IMR-90 (cell line): ENCODE measurements around the gene IL16. TPM values are rescaled to one million over a fixed set of nuclear protein-coding genes. Genes with fewer than 3 reads are reported as not detected.

Experiments used
- ATAC-seq: fragments of 200-7000 bp; cut with Tn5 transposase; 2 replicates; pipeline ENCODE4 v1.9.1; 2020; ENCODE audit warnings: low read depth, mild to moderate bottlenecking, moderate library complexity
- BruUV-seq: library from RNA; stranded (reverse); fragments of 400-500 nt; replicated peaks from 2 replicates; lab custom pipeline; 2021; lab: Mats Ljungman, UMichigan
- CTCF ChIA-PET: fragments of 300-600 bp; formaldehyde crosslinking; extraction: SDS; loops from one replicate; lab custom pipeline; 2021; ENCODE audit warnings: antibody characterized with exemption; lab: Yijun Ruan, JAX
- POLR2A ChIA-PET: fragments of 300-600 bp; sonication (Branson Sonifier 250); formaldehyde crosslinking; loops from one replicate; lab custom pipeline; 2022; ENCODE audit warnings: antibody characterized with exemption; ENCODE audit not compliant: unreplicated experiment; lab: Charles Lee
- DNase-seq: peaks from one replicate; pipeline ENCODE4 v3.0.0; 2013
- H2AFZ ChIP-seq: replicated peaks from 2 replicates; pipeline ENCODE3; 2013; ENCODE audit warnings: low read length, mild to moderate bottlenecking; ENCODE audit not compliant: poor library complexity
- H2AK5ac ChIP-seq: 2 replicates; pipeline ENCODE4 v1.6.1; 2013; ENCODE audit warnings: low read depth, low read length, inconsistent platforms
- H2AK9ac ChIP-seq: replicated peaks from 2 replicates; pipeline ENCODE3; 2013; ENCODE audit warnings: mild to moderate bottlenecking, low read depth, low read length, moderate library complexity; ENCODE audit not compliant: poor library complexity
- H2BK120ac ChIP-seq: 2 replicates; pipeline ENCODE4 v1.6.1; 2013; ENCODE audit warnings: low read depth, low read length, inconsistent platforms
- H2BK15ac ChIP-seq: 3 replicates; pipeline ENCODE4 v1.6.1; 2013; ENCODE audit warnings: low read depth, low read length, inconsistent platforms
- H2BK20ac ChIP-seq: 2 replicates; pipeline ENCODE4 v1.6.1; 2013; ENCODE audit warnings: low read depth, mild to moderate bottlenecking, inconsistent platforms, low read length, moderate library complexity
- H2BK5ac ChIP-seq: 2 replicates; pipeline ENCODE4 v1.6.1; 2013; ENCODE audit warnings: mild to moderate bottlenecking, low read depth, low read length, inconsistent platforms; ENCODE audit not compliant: poor library complexity, severe bottlenecking
- H3K14ac ChIP-seq: replicated peaks from 2 replicates; pipeline ENCODE4 v1.6.1; 2013; ENCODE audit warnings: low read depth, low read length, inconsistent platforms
- H3K18ac ChIP-seq: 2 replicates; pipeline ENCODE4 v1.6.1; 2013; ENCODE audit warnings: low read depth, low read length, control low read depth
- H3K23ac ChIP-seq: 2 replicates; pipeline ENCODE4 v1.6.1; 2013; ENCODE audit warnings: low read depth, low read length, inconsistent platforms
- H3K27ac ChIP-seq: 2 replicates; pipeline ENCODE4 v1.5.1; 2013; ENCODE audit warnings: mild to moderate bottlenecking, control low read depth, low read length; ENCODE audit not compliant: insufficient read depth
- H3K27me3 ChIP-seq: 2 replicates; pipeline ENCODE4 v1.6.1; 2013; ENCODE audit warnings: low read length; ENCODE audit not compliant: control insufficient read depth, insufficient read depth
- H3K36me3 ChIP-seq: 2 replicates; pipeline ENCODE4 v1.6.1; 2013; ENCODE audit warnings: low read length, mixed read lengths; ENCODE audit not compliant: control insufficient read depth, insufficient read depth
- H3K4ac ChIP-seq: 2 replicates; pipeline ENCODE4 v1.6.1; 2013; ENCODE audit warnings: low read depth, low read length, inconsistent platforms
- H3K4me1 ChIP-seq: 2 replicates; pipeline ENCODE4 v1.6.1; 2013; ENCODE audit warnings: low read length, mixed read lengths; ENCODE audit not compliant: control insufficient read depth, insufficient read depth
- H3K4me2 ChIP-seq: 2 replicates; pipeline ENCODE4 v1.6.1; 2013; ENCODE audit warnings: low read depth, mild to moderate bottlenecking, control low read depth, low read length, moderate library complexity
- H3K4me3 ChIP-seq: 2 replicates; pipeline ENCODE4 v1.5.1; 2013; ENCODE audit warnings: low read depth, mild to moderate bottlenecking, control low read depth, low read length, moderate library complexity; ENCODE audit not compliant: insufficient read depth
- H3K56ac ChIP-seq: 2 replicates; pipeline ENCODE4 v1.6.1; 2013; ENCODE audit warnings: low read length, inconsistent platforms; ENCODE audit not compliant: insufficient read depth; ENCODE audit errors: extremely low read depth
- H3K79me1 ChIP-seq, 2 experiments: 2 replicates each; pipeline ENCODE4 v1.6.1; 2013; ENCODE audit warnings: low read length in 2 of 2, inconsistent platforms in 1 of 2, low read depth in 1 of 2
- H3K9ac ChIP-seq: 2 replicates; pipeline ENCODE4 v1.6.1; 2013; ENCODE audit warnings: low read depth, low read length, control low read depth
- H3K9me1 ChIP-seq: 2 replicates; pipeline ENCODE4 v1.6.1; 2013; ENCODE audit warnings: low read length, inconsistent platforms; ENCODE audit not compliant: insufficient read depth
- H3K9me3 ChIP-seq: 2 replicates; pipeline ENCODE4 v1.6.1; 2013; ENCODE audit warnings: low read length; ENCODE audit not compliant: control insufficient read depth, insufficient read depth
- H4K20me1 ChIP-seq: 2 replicates; pipeline ENCODE4 v1.6.1; 2013; ENCODE audit warnings: low read length, inconsistent platforms; ENCODE audit not compliant: insufficient read depth
- H4K5ac ChIP-seq: 2 replicates; pipeline ENCODE4 v1.6.1; 2013; ENCODE audit warnings: mild to moderate bottlenecking, low read depth, low read length, control low read depth
- H4K8ac ChIP-seq, 2 experiments: 2 replicates each; pipeline ENCODE4 v1.6.1; 2013; ENCODE audit warnings: low read depth in 2 of 2, low read length in 2 of 2, control low read depth in 1 of 2, inconsistent platforms in 1 of 2
- H4K91ac ChIP-seq: 2 replicates; pipeline ENCODE4 v1.6.1; 2013; ENCODE audit warnings: low read depth, low read length, inconsistent platforms; ENCODE audit not compliant: insufficient read depth
- BHLHE40 ChIP-seq: fragments of 150-350 bp; IDR thresholded peaks from 2 replicates; pipeline ENCODE4 v1.6.1; 2016; ENCODE audit warnings: mild to moderate bottlenecking, low read depth, low read length
- CEBPB ChIP-seq: IDR thresholded peaks from 2 replicates; pipeline ENCODE4 v1.6.1; 2012; ENCODE audit warnings: low read depth, low read length, improper control_type of control experiment
- CHD1 ChIP-seq: IDR thresholded peaks from 2 replicates; pipeline ENCODE4 v1.6.1; 2012; ENCODE audit warnings: low read depth, low read length, improper control_type of control experiment
- CTCF ChIP-seq: conservative IDR thresholded peaks from 2 replicates; pipeline ENCODE4 v1.5.1; 2012; ENCODE audit warnings: mild to moderate bottlenecking, low read depth, low read length, improper control_type of control experiment
- FOS ChIP-seq: fragments of 150-350 bp; IDR thresholded peaks from 2 replicates; pipeline ENCODE4 v1.6.1; 2016; ENCODE audit warnings: low read depth, low read length
- MXI1 ChIP-seq: IDR thresholded peaks from 2 replicates; pipeline ENCODE4 v1.6.1; 2012; ENCODE audit warnings: low read depth, mild to moderate bottlenecking, low read length, moderate library complexity, borderline replicate concordance
- NFE2L2 ChIP-seq: fragments of 150-350 bp; IDR thresholded peaks from 2 replicates; pipeline ENCODE4 v1.6.1; 2016; ENCODE audit warnings: low read depth, mild to moderate bottlenecking, low read length
- POLR2A ChIP-seq: IDR thresholded peaks from 2 replicates; pipeline ENCODE4 v1.6.1; 2012; ENCODE audit warnings: mild to moderate bottlenecking, low read depth, low read length
- RAD21 ChIP-seq: IDR thresholded peaks from 2 replicates; pipeline ENCODE4 v1.6.1; 2012; ENCODE audit warnings: low read length, improper control_type of control experiment
- SMC3 ChIP-seq: fragments of 150-350 bp; IDR thresholded peaks from 2 replicates; pipeline ENCODE4 v1.6.1; 2016; ENCODE audit warnings: low read depth, mild to moderate bottlenecking, antibody characterized with exemption, low read length, moderate library complexity
- WGBS, 2 experiments: methylation state at CpG; one replicate each; pipeline versions ENCODE4 v1.1.5 to v1.1.7; 2013; ENCODE audit warnings: missing lambda C conversion rate in 2 of 2; ENCODE audit not compliant: insufficient read length in 1 of 2; ENCODE audit errors: extremely low coverage in 2 of 2; 5-methylcytosine and 5-hydroxymethylcytosine counted together
- dilution Hi-C: fragments of 300-500 bp; cut with HindIII; formaldehyde crosslinking; loops from one replicate; pipeline ENCODE4 v1.14.3; 2018; ENCODE audit warnings: low sequenced_read_pairs; ENCODE audit not compliant: unreplicated experiment
- in situ Hi-C: fragments of 300-500 bp; cut with MboI; formaldehyde crosslinking; loops from 3 replicates; pipeline ENCODE4 v1.14.3; 2019; ENCODE audit warnings: low sequenced_read_pairs, inconsistent platforms, mixed read lengths
- intact Hi-C: fragments of 100-400 bp; cut with micrococcal nuclease; formaldehyde crosslinking; loops from 2 replicates; pipeline ENCODE4 v1.10.0; 2022
- polyA plus RNA-seq, 3 experiments: library from polyadenylated mRNA; depleted of rRNA; stranded (reverse); fragments of >200 nt; gene quantifications; 2 replicates each; pipeline ENCODE4 v1.2.3, GENCODE V29; 2012; ENCODE audit warnings: low replicate concordance in 1 of 3
- total RNA-seq: library from RNA; depleted of rRNA; stranded (reverse); fragments of >200 nt; gene quantifications from 2 replicates; pipeline ENCODE4 v1.2.3, GENCODE V29; 2012

The IL16 gene
- total and polyA plus RNA-seq, 2 of the 4 experiments (the other 2 are of a cell fraction): 0.18 to 0.27 TPM

DNA sequence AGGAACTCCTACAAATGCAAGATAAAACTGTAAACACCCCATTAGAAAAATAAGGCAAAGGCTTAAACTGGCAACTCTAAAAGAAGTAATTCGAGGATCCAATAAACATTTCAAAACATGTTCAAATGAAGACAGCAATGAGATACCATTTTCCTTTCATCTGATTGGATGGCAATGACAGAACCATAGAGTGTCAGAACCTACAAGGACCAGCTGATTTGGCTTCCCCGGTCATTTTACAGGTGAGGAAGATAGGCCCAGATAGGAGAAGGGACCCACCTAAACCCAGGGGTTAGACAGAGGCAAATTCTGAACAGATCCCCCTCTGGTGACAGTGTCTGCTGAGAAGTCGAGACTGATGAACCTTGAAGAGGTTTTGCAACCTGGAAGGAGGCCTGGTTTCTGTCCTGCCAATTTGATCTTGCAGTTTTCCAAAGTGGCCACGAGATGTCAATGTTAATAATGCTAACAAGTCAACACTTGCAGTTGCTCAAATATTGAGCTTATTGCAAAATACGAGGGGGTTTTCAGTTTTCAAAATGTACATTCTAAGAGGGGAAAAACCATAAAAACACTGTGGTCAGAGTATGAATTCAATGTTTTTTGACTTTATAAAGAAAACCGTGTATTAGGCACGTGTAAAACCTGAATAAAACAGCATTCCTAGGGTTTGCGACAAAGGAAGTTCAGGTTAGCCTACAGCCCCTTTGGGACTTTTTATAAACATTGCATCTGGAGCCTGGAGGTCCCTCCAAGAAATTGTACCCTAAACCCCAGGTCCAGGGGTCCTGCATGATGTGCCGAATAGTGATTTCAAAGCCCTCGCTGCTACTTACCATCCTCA is 41.1 kb upstream of the IL16 start:
- in situ Hi-C loops: loop anchor here (5.0 to 10.0 kb wide), 2 partner anchors 112 to 239 kb away; no protein-coding TSS in a partner anchor
- Histone ChIP-seq H4K20me1 (no peaks in the 10 kb centered on the region), H3K27ac (peak overlapping the region; percentile 21; the same call in 1 of the 2 replicates), H3K9ac (0 out of 2 replicates have a peak overlapping the region, but pooled peaks have one; percentile 33), H2BK5ac (no peak overlapping the region), H2AK9ac (no peak overlapping the region), H2BK15ac (peak overlapping the region; percentile 75; the same call in 2 of the 3 replicates), H3K56ac (no peak overlapping the region), H2AK5ac (peak overlapping the region; percentile 67; the same call in 1 of the 2 replicates), H3K4me2 (no peak overlapping the region), H2BK20ac (peak overlapping the region; percentile 92), H4K8ac (peak overlapping the region in 1 of 2 experiments; percentile 74; a peak in 2 of 4 replicates), H3K27me3 (no peaks in the 10 kb centered on the region), H3K14ac (peak overlapping the region; percentile 68), H3K18ac (peak overlapping the region; percentile 86), H3K79me1 (no peaks in the 10 kb centered on the region), H3K4me1 (peaks cover 19% of the 10 kb centered on the region), H4K5ac (peak overlapping the region; percentile 84), H4K91ac (peak overlapping the region; percentile 88), H3K9me1 (peaks cover 18% of the 10 kb centered on the region), H3K36me3 (no peaks in the 10 kb centered on the region), H3K4ac (peak overlapping the region; percentile 88), H2BK120ac (peak overlapping the region; percentile 90), H3K4me3 (no peak overlapping the region), H3K9me3 (no peaks in the 10 kb centered on the region), H2AFZ (peak overlapping the region; percentile 78), H3K23ac (no peak overlapping the region)
- POLR2A ChIA-PET: no interaction called here
- CTCF ChIA-PET: interaction anchor here (0.5 to 7.1 kb wide), 11 partner anchors 8 to 152 kb away, joined by 3 to 117 read pairs (median 4); no protein-coding TSS in a partner anchor
- 40% methylated on average over 2 of the region's 10 CpGs; no CpG with 5 or more reads in 1 of the 2 experiments for WGBS, 2 experiments
- no TSS peak for BruUV-seq
- intact Hi-C loops: loop anchor here (1.0 to 2.0 kb wide), 4 partner anchors 49 to 111 kb away; no protein-coding TSS in a partner anchor
- TF ChIP-seq POLR2A (no peak), CHD1 (no peak), SMC3 (peak; percentile 92), CTCF (peak; percentile 80), CEBPB (peak; percentile 97), NFE2L2 (no peak), MXI1 (no peak), BHLHE40 (no peak), RAD21 (peak; percentile 86), FOS (no peak)
- peak; percentile 77 for DNase-seq
- ATAC-seq: peak; percentile 64
- dilution Hi-C loops: no loop called here
